Keratinocyte (primary cell): ENCODE measurements around the gene STARD10. TPM values are rescaled to one million over a fixed set of nuclear protein-coding genes. Genes with fewer than 3 reads are reported as not detected.

Experiments
- DNase-seq: peaks from one replicate; pipeline ENCODE4 v3.0.0-alpha.2; 2011; ENCODE audit warnings: low read depth, missing footprints, low spot score
- FAIRE-seq: peaks from 2 replicates; lab custom pipeline; 2011; peaks lifted over from hg19 to GRCh38; lab: Jason Lieb, UNC
- H2AFZ ChIP-seq: 2 replicates; pipeline ENCODE4 v1.6.0; 2012; ENCODE audit warnings: low read length, control low read depth, inconsistent platforms; ENCODE audit not compliant: control insufficient read depth
- H3K27ac ChIP-seq: 2 replicates; pipeline ENCODE4 v1.5.1; 2011; ENCODE audit warnings: low read length; ENCODE audit not compliant: control insufficient read depth, insufficient read depth
- H3K27me3 ChIP-seq: 3 replicates; pipeline ENCODE4 v1.6.0; 2011; ENCODE audit warnings: low read length; ENCODE audit not compliant: control insufficient read depth, insufficient read depth; ENCODE audit errors: extremely low read depth
- H3K36me3 ChIP-seq, 2 experiments: 2 replicates in 1 of 2; 3 replicates in 1 of 2; pipeline ENCODE4 v1.5.1; 2011; ENCODE audit warnings: low read length in 2 of 2, mild to moderate bottlenecking in 1 of 2; ENCODE audit not compliant: control insufficient read depth in 2 of 2, insufficient read depth in 2 of 2; ENCODE audit errors: extremely low read depth in 1 of 2
- H3K4me1 ChIP-seq: 3 replicates; pipeline ENCODE4 v1.5.1; 2011; ENCODE audit warnings: low read length; ENCODE audit not compliant: control insufficient read depth, insufficient read depth; ENCODE audit errors: extremely low read depth
- H3K4me2 ChIP-seq: 3 replicates; pipeline ENCODE4 v1.6.0; 2011; ENCODE audit warnings: low read depth, low read length; ENCODE audit not compliant: control insufficient read depth, insufficient read depth; ENCODE audit errors: extremely low read depth
- H3K4me3 ChIP-seq, 3 experiments: fragments of 200-600 bp in 1 of 3; sonication (generic) in 1 of 3; 2 replicates in 2 of 3; 3 replicates in 1 of 3; pipeline ENCODE4 v1.5.1; 2011 to 2016; ENCODE audit warnings: low read length in 3 of 3, mild to moderate bottlenecking in 3 of 3, control low read depth in 2 of 3, inconsistent platforms in 1 of 3, low read depth in 1 of 3, mixed read lengths in 1 of 3, mixed run types in 1 of 3, moderate library complexity in 1 of 3; ENCODE audit not compliant: control insufficient read depth in 2 of 3, insufficient read depth in 2 of 3; ENCODE audit errors: extremely low read depth in 1 of 3
- H3K79me2 ChIP-seq: 2 replicates; pipeline ENCODE4 v1.6.0; 2012; ENCODE audit warnings: low read length; ENCODE audit not compliant: control insufficient read depth, insufficient read depth
- H3K9ac ChIP-seq: 3 replicates; pipeline ENCODE4 v1.6.0; 2011; ENCODE audit warnings: low read length; ENCODE audit not compliant: control insufficient read depth, insufficient read depth; ENCODE audit errors: extremely low read depth
- H3K9me1 ChIP-seq: 3 replicates; pipeline ENCODE4 v1.6.0; 2011; ENCODE audit warnings: low read length; ENCODE audit not compliant: control insufficient read depth, insufficient read depth; ENCODE audit errors: extremely low read depth
- H3K9me3 ChIP-seq: 2 replicates; pipeline ENCODE4 v1.5.1; 2012; ENCODE audit warnings: low read depth, low read length; ENCODE audit not compliant: control insufficient read depth
- H4K20me1 ChIP-seq: 3 replicates; pipeline ENCODE4 v1.6.0; 2011; ENCODE audit warnings: low read length; ENCODE audit not compliant: control insufficient read depth, insufficient read depth; ENCODE audit errors: extremely low read depth
- CTCF ChIP-seq, 3 experiments: IDR thresholded peaks in 1 of 3; conservative IDR thresholded peaks in 1 of 3; optimal IDR thresholded peaks in 1 of 3; 2 replicates in 2 of 3; 3 replicates in 1 of 3; pipeline versions ENCODE3 to v1.5.1; 2011; ENCODE audit warnings: low read length in 3 of 3, mild to moderate bottlenecking in 3 of 3, moderate library complexity in 2 of 3, control low read depth in 1 of 3, inconsistent platforms in 1 of 3; ENCODE audit not compliant: insufficient read depth in 2 of 3; ENCODE audit errors: extremely low read depth in 1 of 3
- EZH2 ChIP-seq: IDR thresholded peaks from one replicate; pipeline ENCODE4 v1.6.1; 2012; ENCODE audit warnings: inconsistent platforms, mild to moderate bottlenecking, low read length, moderate library complexity
- dilution Hi-C: fragments of 300-500 bp; cut with MboI; formaldehyde crosslinking; loops from one replicate; pipeline ENCODE4 v1.7.0; 2020; ENCODE audit warnings: low sequenced_read_pairs; ENCODE audit not compliant: extremely low pct_ligation_motif_present
- polyA plus RNA-seq, 5 experiments: library from polyadenylated mRNA; depleted of rRNA in 3 of 5; stranded (reverse) in 3 of 5; stranded (forward) in 1 of 5; unstranded in 1 of 5; fragments of >200 nt; gene quantifications; 1 replicate in 1 of 5; 2 replicates in 3 of 5; 3 replicates in 1 of 5; pipeline versions ENCODE4 v1.2.1 to v1.2.3, GENCODE V29; 2011 to 2012; ENCODE audit warnings: missing spikeins in 2 of 5, low read depth in 1 of 5, low replicate concordance in 1 of 5

Gene STARD10
- polyA plus RNA-seq, 1 donor (not counting 4 experiments of a cell fraction or from before 2014, with no cell fraction given): 67.0 TPM

GRCh38 chr11:72779495-72780128, 14.2 kb downstream of the STARD10 start:
- H4K20me1 ChIP-seq: no peaks in the 10 kb centered on the region
- FAIRE-seq: no peak
- H3K4me2 ChIP-seq: no peak overlapping the region
- peaks cover 0 to 5% of the 10 kb centered on the region in 2 experiments for H3K36me3 ChIP-seq
- no peaks in the 10 kb centered on the region for H3K9me1 ChIP-seq
- H3K27ac ChIP-seq: no peak overlapping the region
- H2AFZ ChIP-seq: no peak overlapping the region
- dilution Hi-C loops: no loop called here
- DNase-seq: no peak
- no peaks in the 10 kb centered on the region for H3K79me2 ChIP-seq
- H3K9me3 ChIP-seq: no peaks in the 10 kb centered on the region
- peaks cover 31% of the 10 kb centered on the region for H3K4me1 ChIP-seq
- H3K9ac ChIP-seq: no peak overlapping the region
- H3K4me3 ChIP-seq: no peak overlapping the region
- H3K27me3 ChIP-seq: no peaks in the 10 kb centered on the region
- TF ChIP-seq CTCF (optimal IDR thresholded peaks at IDR 0.05 in 1 of 3, IDR thresholded peaks at IDR 0.05 in 1 of 3, conservative IDR thresholded peaks at IDR 0.05 in 1 of 3; ENCODE audit: extremely low read depth in 1 of 3, insufficient read depth in 2 of 3, low read length in 3 of 3): no peak

- H3K9ac ChIP-seq: no peak overlapping the region
- dilution Hi-C loops: no loop called here
- no peak for TF ChIP-seq EZH2
- no peak for TF ChIP-seq CTCF (optimal IDR thresholded peaks at IDR 0.05 in 1 of 3, IDR thresholded peaks at IDR 0.05 in 1 of 3, conservative IDR thresholded peaks at IDR 0.05 in 1 of 3; ENCODE audit: extremely low read depth in 1 of 3, insufficient read depth in 2 of 3, low read length in 3 of 3)
- H3K27ac ChIP-seq: no peak overlapping the region
- H3K4me2 ChIP-seq: no peak overlapping the region
- H3K9me1 ChIP-seq: peaks cover 2% of the 10 kb centered on the region
- peaks cover 39% of the 10 kb centered on the region for H3K4me1 ChIP-seq
- DNase-seq: no peak
- peaks cover 0 to 5% of the 10 kb centered on the region in 2 experiments for H3K36me3 ChIP-seq
- no peak overlapping the region for H3K4me3 ChIP-seq
- no peaks in the 10 kb centered on the region for H3K79me2 ChIP-seq
- no peaks in the 10 kb centered on the region for H3K9me3 ChIP-seq
- H2AFZ ChIP-seq: no peak overlapping the region
- H4K20me1 ChIP-seq: no peaks in the 10 kb centered on the region
- no peak for FAIRE-seq
- H3K27me3 ChIP-seq: no peaks in the 10 kb centered on the region
Observed at GRCh38 chr11:72778535-72779494, 15.0 kb downstream of the STARD10 start.
